ENCODE measurements around the gene SBNO1.

- TF ChIP-seq CTCF (IDR thresholded peaks at IDR 0.05; ENCODE audit: low read depth, low read length, poor library complexity, severe bottlenecking) (no peak), EZH2phosphoT487 (IDR thresholded peaks at IDR 0.05; ENCODE audit: borderline replicate concordance, low read length) (no peak)
Observed at GRCh38 chr12:123367511-123367910, 2.9 kb upstream of the SBNO1 start.

Measured in DOHH2 (cell line).